Stromal cell of bone marrow (primary cell): Measurements from ENCODE around the gene PLXNA4.

Experiments used
- DNase-seq: peaks from one replicate; pipeline ENCODE4 v3.0.0-alpha.2; 2012; ENCODE audit warnings: low read depth

PLXNA4 gene

DNA sequence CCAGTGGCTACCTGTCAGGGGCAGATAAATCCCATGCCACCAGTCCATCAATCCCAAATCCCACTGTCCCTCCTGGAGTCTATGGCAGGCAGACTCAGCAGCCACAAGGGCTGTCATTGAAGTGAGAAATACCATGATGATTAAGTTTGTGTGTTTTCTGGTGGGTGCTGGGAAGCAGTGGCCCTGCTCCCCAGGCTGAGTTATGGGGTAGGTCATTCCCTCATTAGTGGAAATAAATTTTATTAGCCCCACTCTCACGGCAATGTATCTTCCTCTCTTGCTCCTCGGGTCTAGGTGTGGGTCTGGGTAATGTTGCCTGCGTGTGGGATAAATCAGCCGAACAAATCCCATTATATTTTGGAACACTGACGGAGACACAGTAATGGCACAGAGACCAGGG lies 76.8 kb downstream of the PLXNA4 start:
- DNase-seq = no peak

DNA sequence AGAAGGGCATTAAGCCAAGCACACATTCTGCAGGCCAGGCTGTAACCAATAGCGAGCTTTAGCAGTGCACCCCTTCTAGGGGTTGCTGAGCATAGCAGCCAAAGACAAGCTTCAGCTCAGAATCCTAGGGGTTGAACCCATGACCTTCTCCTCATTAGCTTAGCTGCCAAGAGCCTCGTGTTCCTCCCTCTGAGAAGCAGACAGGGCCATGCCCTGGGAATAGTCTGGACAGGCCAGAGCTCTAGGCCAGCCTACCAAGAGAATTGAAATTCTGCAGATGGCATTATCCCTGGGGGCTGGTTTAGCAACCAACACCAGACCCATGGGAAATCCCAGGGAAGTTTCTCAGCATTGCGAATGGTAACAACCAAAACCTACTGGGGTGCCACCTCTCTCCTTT lies 77.2 kb downstream of the PLXNA4 start:
- DNase-seq = no peak

DNA sequence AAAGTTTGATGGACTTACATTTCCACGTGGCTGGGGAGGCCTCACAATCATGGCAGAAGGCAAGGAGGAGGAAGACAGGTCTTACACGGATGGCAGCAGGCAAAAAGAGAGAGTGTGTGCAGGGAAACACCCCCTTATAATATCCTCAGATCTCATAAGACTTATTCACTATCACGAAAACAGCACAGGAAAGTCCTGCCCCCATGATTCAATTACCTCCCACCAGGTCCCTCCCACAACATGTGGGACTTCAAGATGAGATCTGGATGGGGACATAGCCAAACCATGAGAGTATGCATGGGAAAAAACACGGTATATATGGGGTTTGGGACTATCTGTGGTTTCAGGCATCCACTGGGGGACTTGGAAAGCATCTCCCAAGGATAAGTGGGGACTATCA lies 78.0 kb downstream of the PLXNA4 start:
- DNase-seq = no peak

DNA sequence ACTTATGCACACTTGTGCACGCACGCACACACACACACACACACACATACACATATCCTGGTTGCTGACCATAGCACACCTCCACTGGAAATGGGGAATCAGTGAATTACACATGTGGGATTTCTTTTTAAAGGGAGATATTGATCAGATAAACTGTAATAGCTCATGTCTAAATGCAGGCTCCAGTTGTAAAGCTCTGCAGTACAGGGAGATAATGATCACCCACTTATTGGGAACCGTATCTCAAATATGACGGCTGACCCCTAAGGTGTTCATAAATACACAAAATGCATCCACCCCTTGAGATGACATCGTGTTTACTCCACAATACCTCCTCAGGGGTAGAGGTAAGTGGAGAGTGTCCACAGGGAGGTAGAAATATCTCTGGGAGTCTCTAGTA lies 79.2 kb downstream of the PLXNA4 start:
- DNase-seq = no peak

DNA sequence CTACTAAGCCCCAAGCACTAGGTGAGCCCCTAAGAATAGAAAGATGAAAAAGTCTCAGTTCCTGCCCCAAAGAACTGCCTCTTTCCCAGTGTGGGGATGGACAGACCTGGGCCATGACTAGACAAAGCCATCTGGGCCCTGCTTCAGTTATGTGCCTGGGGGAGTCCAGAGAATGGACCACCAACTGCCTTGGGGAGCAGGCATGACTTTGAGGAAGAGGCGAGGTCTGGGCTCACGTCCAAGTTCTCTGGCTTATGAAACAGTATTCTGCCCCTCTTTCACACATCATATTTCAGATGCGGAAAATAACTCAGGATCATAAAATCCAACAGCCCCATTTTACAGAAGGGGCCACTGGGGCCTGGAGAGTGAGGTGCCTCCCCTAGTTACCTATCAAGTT lies 80.3 kb downstream of the PLXNA4 start:
- no peak for DNase-seq

DNA sequence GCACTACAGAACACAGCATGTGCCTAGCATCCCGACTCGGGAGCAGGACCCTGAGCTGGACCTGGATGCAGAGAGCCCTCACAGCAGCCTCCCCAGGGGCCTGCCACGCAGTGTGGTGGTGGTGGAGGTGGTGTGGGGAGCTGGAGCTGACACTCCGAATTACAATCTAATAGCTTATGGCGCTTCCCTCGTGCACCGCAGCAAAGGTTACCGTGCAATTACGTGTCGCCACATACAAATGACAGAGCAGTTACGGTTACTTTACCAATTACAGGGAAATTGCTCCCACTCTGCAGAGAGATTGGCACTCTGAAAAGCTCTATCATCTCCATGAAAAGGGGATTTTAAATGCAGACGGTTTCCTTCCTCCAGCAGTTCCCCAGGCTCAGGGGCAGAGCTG lies 81.8 kb downstream of the PLXNA4 start:
- no peak for DNase-seq

DNA sequence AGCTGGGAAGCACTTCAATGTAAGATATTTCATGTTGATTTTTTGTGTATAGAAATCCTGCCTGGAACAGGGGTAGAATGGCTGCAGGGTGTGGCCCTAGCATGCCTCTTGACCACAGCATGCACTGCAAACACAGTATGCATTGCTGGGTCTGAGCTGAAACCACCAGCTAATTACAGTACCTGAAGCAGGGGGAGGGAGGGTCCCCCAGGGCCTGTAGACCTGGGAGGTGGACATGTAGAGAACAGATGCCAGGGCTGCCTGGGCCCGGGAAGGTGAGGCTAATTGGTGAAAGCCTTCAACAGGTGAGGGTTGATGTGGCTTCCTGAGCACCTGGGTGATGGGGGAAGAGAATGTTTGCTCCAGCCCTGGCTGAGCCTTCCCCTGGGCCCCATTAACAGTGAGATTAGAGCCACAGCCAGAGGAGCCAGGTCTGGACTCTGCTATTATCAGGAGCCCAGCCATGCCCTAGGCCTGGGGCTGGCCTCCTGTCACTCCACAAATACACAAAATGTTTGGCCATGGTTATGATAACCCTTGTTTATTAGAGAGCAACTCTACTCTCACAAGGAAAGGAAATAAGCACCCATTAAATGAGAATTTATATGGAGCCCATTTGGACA lies 83.3 kb downstream of the PLXNA4 start:
- no peak for DNase-seq

DNA sequence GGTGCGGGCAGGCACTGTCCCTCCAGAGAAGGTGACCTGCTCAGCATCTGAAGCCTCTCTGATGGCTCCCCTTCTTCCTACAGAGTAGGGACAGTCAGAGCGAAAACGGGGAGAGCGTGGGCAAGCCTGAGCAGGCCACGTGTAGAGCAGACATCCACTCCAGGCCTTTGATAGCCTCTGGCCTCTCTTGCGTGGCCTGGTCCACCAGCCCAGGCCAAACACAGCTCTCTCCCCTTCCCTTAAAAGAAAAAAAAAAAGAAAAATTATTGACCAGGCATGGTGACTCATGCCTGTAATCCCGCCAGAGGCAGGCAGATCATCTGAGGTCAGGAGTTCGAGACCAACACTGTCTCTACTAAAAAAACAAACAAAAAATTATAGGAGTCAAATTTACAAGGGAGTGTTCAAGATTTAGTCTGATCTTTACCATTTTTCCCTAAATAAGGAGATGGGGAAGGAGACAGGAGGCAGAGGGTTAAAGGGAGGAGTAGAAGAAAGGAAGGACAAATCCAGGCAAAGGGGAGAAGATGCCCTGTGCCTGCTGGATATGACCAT lies 84.8 kb downstream of the PLXNA4 start:
- DNase-seq = no peak

DNA sequence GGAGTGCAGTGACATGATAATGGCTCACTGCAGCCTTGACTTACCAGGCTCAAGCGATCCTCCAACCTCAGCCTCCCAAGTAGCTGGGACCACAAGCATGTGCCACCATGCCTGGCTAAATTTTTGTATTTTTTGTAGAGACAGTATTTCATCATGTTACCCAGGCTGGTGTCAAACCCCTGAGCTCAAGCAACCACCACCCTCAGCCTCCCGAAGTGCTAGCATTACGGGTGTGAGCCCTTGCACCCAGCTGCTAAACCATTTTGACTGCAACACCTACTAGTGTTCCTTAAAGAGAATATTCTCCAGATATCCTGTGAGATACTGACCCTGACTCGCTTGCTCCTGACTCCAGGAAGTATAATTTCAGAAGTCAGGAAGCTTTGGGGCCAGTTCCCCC lies 85.8 kb downstream of the PLXNA4 start:
- DNase-seq = no peak

DNA sequence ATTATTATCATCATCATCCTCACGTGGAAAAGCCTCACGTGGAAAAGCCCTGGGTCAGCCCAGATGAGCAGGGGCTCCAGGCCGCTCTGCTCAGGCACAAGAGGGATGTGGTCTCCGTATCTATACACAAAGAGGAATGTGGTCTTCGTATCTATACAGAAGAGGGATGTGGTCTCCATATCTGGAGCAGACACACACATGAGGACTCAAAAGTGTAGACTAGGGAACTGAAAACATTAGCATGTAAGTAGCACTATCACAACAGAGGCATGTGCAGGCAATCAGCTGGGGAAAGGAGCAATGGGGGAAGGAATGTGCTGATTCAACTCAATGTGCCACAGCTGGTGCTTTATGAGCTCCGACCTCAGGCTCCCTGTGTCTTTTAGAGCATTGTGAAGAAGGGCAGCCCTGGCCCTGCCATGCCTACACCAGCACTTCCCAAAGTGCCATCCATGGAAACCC lies 86.5 kb downstream of the PLXNA4 start:
- no peak for DNase-seq

DNA sequence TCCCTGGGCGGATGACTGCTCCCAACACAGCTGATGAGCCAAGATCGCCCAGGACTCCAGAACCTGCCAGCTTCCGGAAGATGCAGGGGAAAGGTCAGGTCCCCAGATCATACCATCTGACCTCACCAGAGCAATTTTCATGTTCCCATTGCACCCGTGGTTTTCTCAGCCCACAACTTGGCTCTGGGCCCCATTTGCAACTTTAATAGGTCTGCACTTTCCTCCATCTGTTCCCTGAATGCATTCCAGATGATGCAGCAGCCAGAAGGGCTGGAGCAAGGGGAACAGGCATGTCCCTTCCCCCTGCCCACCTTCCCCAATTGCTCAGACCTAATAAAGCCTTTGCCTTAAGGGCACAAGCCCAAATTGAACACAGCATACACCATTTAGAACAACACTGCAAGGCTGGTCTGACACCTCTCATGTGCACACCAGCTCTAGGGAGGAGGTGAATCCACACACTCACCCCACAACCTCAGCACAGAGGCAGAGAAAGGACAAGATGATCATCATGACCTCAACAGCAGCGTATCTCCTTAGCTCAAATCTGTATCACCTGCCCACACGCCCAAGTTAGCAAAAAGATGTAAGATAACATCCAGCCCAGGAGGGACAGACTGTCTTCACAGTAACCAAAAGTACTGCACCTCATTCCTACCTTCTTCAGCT lies 87.5 kb downstream of the PLXNA4 start:
- DNase-seq = peak; percentile 57

DNA sequence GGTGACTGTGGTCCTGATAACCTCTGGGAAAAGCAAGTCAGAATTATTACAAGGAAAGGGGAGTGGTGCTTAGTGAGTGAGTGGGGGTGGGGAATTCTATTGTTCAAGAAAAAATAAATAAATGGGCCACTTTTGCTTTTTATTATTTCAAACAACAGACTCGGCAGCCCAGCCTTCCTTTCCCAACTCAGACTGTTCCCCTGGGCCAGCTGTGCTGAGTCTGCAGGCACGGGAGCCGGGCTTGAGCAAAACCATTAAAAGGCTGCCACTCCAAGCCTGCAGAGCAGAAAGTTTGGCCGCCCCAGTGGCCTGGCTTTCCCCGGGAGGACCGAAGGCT lies 90.0 kb downstream of the PLXNA4 start:
- peak; percentile 37 for DNase-seq

DNA sequence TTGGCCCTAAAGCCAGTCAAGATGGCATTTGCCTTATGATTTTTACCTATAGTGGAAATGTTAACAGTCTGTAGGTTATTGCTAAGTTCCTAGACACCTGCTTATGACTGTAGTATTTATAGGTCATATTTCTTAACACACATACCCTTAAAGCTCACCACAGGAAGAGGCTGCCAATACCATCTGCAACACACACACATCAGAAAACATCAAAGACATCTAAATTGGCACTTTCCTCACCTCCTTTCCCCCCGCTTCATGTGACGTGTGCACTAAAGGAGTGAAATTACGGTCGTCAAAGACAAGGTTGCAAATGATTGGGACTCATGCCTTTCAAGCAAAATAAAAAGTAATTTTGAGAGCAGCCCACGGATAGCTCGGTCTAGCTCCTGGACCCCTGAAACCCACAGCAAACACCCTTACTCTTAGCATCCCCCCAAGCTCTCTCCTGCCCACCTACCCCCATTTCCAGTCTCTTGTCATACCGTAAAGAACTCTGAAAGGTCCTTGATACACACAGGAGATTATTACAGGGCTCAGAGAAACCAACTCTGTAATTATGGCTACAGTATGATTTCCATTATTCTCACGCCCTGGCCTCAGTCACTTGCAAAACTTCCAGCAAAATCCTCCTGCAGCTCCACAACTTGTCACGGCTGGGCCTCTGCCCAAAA lies 90.5 kb downstream of the PLXNA4 start:
- DNase-seq = no peak

DNA sequence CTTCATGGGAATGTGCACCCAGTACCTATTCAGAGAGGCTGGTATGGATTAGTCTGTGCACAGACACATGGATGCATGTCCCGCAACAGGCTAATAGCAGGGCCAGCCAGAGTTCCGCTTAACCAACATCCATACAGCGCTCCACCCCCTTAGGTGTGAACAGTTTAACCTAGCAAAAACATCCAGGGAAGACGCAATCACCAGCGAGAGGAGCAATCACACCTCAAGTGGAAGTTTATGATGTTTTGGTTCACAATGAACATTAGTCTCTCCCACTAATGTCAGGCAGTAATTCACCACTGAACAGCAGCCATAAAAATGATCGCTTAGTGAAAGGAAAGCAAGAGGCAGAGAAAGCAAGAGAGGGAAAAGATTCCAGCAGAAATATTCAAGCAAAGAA lies 91.1 kb downstream of the PLXNA4 start:
- DNase-seq = no peak

DNA sequence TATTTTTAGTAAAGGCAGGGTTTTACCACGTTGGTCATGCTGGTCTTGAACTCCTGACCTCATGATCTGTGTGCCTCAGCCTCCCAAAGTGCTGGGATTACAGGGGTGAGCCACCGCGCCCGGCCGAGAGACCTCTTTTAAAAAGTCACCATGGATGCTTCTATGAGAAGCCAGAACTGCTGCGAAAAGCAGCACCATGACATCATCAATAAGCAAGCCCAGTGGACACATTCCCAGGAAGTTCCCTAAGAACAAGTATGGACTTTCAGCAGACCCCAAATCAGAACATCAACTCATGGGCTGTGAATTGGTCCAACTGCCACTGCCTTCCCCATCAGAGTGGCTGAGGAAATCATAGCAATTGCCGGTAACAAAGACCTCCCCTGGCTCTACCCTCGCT lies 93.4 kb downstream of the PLXNA4 start:
- DNase-seq = no peak

DNA sequence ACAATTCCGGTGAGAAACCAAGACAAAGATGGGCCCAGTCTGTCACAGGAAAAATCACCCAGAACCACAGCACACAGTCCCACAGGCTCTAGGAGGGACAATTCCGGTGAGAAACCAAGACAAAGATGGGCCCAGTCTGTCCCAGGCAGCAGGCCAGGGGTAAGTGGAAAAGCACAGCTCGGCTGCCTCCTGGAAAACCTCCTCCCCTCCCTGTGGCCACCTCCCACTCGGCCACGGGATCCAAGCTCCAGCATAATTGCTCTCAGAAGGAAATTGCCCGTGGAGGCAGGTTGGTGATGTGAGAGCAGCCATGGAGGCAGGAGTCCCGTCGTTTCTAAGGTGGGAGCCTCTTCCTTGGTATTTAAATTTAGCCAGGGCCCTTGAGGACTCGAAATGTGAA lies 95.7 kb downstream of the PLXNA4 start:
- DNase-seq = no peak

DNA sequence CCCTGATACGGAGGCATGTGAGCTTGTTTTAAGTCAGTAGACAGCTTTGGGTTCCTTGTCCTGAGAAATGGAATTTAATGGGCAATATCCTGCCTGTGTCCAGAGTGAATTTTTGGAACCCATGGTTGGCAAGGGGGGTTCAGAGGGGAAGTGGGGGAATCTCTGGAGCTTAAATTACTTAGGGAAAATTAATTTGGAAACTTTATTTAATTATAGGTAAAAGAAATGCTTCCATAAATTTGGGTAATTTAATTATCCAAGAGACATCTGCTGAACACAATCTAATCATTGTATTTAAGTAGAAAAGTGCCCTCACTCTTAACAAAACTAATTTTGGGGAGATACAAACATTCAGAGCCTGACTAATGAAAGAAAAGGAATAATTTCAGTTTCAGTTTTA lies 99.7 kb downstream of the PLXNA4 start:
- no peak for DNase-seq

DNA sequence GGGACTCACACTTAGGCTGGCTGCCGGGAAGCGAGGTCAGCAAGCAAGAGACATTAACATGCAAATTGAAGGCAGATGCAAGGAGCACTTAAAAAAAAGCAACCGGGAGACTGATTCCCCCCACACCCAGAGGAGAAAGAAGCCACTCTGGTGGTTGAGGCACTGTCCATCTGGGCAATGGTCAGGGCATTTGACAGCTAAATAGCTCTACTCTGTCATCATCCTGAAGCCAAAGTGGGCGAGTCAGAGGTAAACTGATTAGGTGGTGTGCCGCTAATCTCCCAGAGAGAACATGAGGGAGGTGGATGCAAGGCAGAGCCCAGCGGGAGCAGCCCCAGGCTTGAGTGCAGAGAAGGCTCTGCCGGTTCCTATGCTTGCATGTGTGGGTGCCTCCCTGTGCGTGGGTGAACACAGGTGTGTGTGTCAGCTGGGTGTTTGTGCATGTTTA lies 100.6 kb downstream of the PLXNA4 start:
- no peak for DNase-seq

DNA sequence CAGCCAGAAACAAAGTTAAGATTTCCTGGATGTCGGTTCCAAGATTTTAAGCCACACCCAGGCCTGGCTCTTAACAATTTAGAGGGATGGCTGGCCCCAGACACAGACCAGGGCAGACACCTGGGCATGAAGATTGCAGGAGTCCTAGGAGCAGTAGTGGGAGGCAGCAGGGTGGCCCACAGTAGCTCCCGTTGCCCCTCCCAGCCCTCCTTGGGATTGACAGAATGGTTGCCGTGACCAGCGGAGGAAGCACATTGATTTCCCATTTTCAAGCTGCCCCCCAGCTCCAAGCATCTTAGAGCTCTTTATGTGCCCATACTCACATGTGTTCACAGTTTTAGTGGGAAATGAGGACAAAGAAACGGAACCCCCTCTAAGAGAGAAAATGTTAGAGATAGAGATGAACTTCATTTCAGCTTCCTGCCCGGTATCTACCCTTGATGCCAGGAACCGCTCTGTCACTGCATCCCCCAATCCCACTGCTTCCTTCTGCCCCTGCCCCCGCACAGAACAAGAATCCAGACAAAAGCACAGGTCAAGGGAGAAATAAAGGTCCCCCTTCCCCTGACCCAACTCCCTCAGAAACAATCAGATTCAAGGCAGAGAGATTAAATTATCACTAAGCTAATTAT lies 101.1 kb downstream of the PLXNA4 start:
- no peak for DNase-seq

DNA sequence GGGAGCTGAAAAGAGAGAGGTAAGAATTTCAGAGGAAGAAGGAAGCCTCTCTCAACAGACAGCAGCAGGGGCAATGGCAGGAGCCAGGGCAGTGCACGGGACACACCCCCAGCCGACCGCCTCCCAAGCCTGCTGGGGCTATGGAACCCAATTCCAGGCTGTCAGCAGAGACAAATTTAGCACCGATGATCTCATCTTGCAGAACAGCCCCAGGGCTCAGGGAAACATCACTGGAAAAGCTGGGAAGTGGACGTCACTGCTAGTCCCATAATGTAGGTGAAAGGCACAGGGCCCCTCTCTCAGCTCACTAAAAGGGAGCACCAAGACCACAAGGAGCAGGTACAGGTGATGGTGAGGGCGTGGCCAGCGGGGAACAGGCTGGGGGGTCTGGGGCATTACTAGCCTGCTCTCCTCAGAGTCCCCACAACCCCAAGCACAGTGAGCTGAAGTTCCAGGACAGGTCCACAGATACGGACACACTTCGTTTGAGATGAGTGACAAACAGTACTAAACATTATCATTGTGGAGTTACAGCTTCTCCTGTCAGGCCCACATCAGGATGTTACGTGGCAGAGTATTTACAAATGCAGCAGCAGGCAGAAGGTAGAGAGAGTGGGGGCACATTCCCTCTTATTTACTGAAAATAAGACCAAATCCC lies 103.7 kb downstream of the PLXNA4 start:
- peak; percentile 78 for DNase-seq

DNA sequence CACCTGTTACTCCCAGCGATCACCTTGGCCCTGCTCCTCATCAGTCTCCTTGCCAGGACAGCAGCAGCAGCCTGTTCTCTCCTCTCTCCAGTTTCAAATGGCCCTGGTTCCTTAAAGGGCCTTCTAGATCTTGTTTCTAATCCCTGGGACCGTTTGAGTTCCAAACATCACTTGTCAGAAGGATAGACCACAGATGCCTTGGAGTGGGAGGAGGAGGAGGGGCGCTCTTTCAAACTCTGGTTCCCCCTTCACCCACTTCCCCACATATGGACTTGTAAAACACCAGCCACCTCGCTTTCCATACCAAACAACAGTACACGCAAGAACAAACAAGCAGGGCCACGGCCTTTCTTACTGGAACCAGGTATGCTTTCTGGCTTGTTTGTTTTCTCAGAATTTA lies 104.8 kb downstream of the PLXNA4 start:
- DNase-seq = no peak

DNA sequence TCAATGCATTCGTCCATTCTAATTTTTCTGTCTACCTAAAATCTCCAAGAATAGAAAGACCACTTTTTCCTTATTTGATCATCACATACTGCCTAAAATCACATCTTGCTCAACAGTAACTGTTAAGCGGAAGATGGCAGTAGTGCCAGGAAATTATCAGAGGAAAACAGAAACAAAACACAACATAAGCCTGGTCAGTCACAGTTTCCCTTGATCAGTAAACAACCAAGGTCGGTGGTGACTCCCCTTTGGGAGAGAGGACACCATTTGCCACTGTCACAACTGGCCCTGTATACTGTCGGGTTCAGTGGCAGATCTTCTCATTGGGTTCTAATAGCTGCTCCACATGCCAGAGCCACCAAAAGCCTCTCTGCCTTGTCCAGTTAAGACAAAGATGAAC lies 106.6 kb downstream of the PLXNA4 start:
- DNase-seq = no peak
